ENCODE results near the gene RHEB. TPM values are rescaled to one million over a fixed set of nuclear protein-coding genes. Genes with fewer than 3 reads are reported as not detected.
A peak's percentile ranks its signal among the peaks of the same experiment; 100 is the strongest.

RHEB gene
- polyA plus RNA-seq, 1 of the 3 experiments (the other 2 are of a cell fraction) = 87.3 TPM

DNA sequence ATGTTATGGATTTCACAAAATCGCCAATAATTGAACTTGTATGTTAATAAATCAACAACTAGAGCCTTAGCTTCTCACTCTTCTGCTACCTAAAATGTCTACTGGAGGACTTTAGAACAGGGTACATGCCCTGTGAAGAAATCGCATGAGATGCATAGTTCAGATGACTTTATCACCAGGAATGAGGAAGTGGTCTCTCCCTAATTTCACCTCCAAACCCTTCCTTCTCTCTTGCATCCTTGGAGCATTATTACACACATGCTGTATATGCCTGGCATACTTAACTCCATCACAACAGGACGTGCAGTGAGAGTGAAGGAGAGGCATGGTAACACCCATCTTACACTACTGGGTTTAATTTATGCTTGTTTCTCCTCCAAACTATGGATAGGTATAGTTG lies 27.8 kb downstream of the RHEB start:
- Histone ChIP-seq H3K9me2 (no peaks in the 10 kb centered on the region), H3F3A (replicated peaks; ENCODE audit: insufficient read depth) (peaks cover 37% of the 10 kb centered on the region), H4K20me1 (ENCODE audit: insufficient read depth) (peaks cover 75% of the 10 kb centered on the region), H3K27me3 (ENCODE audit: insufficient read depth) (no peaks in the 10 kb centered on the region), H3K9me3 (no peaks in the 10 kb centered on the region), H3K4me1 (ENCODE audit: control insufficient read depth in 1 of 2, insufficient read depth in 2 of 2, low read depth in 1 of 2, low read length in 1 of 2) (peaks cover 6 to 18% of the 10 kb centered on the region in 2 experiments), H3K4me2 (no peak overlapping the region), H3K36me3 (replicated peaks in 1 of 2; ENCODE audit: control insufficient read depth in 1 of 2, insufficient read depth in 2 of 2, low read length in 1 of 2) (peaks cover 41 to 44% of the 10 kb centered on the region in 2 experiments), H3K79me2 (ENCODE audit: insufficient read depth) (peaks cover 100% of the 10 kb centered on the region), H3K4me3 (ENCODE audit: low read depth in 2 of 2, low read length in 1 of 2) (no peak overlapping the region), H2AFZ (ENCODE audit: low read depth) (no peak overlapping the region), H3K27ac (ENCODE audit: low read depth in 2 of 2, low read length in 1 of 2) (no peak overlapping the region; a peak in 1 of 4 replicates), H3K9ac (no peak overlapping the region)
- ChIA-PET CTCF (interaction anchor here (1.1 kb wide), 1 partner anchor 268 kb away, joined by 3 read pairs; no protein-coding TSS in a partner anchor), POLR2A (no interaction called here)
- TF ChIP-seq JUND (IDR thresholded peaks at IDR 0.05) (peak; percentile 38; the same call in 1 of the 2 replicates), EP300 (IDR thresholded peaks at IDR 0.05; ENCODE audit: borderline replicate concordance in 1 of 2, low read depth in 1 of 2, low read length in 1 of 2) (no peak), ELF1 (IDR thresholded peaks at IDR 0.05) (peak; percentile 95), FOSL2 (IDR thresholded peaks at IDR 0.05; ENCODE audit: borderline replicate concordance, low read depth) (peak; percentile 44; the same call in 1 of the 2 replicates)
- 72% methylated on average over 3 of the region's 3 CpGs for WGBS (ENCODE audit: low lambda C conversion rate)
- no peak for DNase-seq

DNA sequence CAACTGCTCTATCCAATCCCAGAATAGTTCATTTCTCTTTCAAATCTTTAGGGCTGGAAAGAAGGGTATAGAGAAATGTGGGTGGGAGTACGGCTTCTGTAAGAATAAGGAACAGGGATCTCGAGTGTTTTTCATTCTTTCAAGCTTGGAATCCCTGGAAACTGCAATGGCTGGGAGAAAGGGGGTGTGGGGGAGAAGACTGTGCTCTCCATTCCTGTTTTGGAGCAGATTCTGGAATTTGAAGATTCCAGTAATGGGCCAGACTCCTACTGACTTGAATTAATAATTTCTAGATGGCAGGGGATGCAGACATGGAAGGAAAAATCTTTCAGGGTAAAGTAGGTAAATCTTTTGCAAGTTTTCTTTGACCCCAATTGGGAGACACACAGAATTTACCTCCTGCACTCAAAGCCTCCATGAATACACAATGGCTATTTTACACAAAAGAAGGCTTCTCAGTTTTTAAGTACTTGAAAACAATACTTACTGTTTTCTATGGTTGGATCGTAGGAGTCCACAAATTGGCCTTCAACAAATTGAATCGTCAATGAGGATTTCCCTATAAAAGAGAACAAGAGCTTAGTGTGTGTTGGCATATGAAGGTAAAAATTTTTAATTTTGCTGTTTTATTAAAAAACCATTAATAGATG lies 29.1 kb downstream of the RHEB start:
- H4K20me1 ChIP-seq (ENCODE audit: insufficient read depth) = peaks cover 73% of the 10 kb centered on the region
- no peak for TF ChIP-seq CHD2 (IDR thresholded peaks at IDR 0.05; ENCODE audit: low read length, partially characterized antibody)
- no peak for TF ChIP-seq EZH2phosphoT487 (IDR thresholded peaks at IDR 0.05; ENCODE audit: borderline replicate concordance, low read depth)
- TF ChIP-seq TEAD4 (IDR thresholded peaks at IDR 0.05; ENCODE audit: borderline replicate concordance, insufficient read depth) = no peak
- no peak for TF ChIP-seq TAF1 (IDR thresholded peaks at IDR 0.05; ENCODE audit: borderline replicate concordance, low read depth, low read length)
- TF ChIP-seq FOXM1 (IDR thresholded peaks at IDR 0.05; ENCODE audit: low read depth) = no peak
- TF ChIP-seq GATA2 (CRISPR knock-in tag; IDR thresholded peaks at IDR 0.05) = no peak
- TF ChIP-seq RFX5 (IDR thresholded peaks at IDR 0.05; ENCODE audit: low read length) = no peak
- no peak for TF ChIP-seq NRF1 (IDR thresholded peaks at IDR 0.05; ENCODE audit: low read depth, low read length)
- TF ChIP-seq TCF12 (IDR thresholded peaks at IDR 0.05) = no peak
- TF ChIP-seq POLR2AphosphoS5 (IDR thresholded peaks at IDR 0.05; ENCODE audit: low read depth, low read length) = no peak
- no peak for TF ChIP-seq ELF1 (IDR thresholded peaks at IDR 0.05)

More for the DNA sequence above, 29.1 kb downstream of the RHEB start:
- peaks cover 4 to 23% of the 10 kb centered on the region in 2 experiments for H3K4me1 ChIP-seq (ENCODE audit: control insufficient read depth in 1 of 2, insufficient read depth in 2 of 2, low read depth in 1 of 2, low read length in 1 of 2)
- H3K9me3 ChIP-seq = no peaks in the 10 kb centered on the region
- H3K9me2 ChIP-seq = no peaks in the 10 kb centered on the region
- no peak overlapping the region for H3K4me3 ChIP-seq (ENCODE audit: low read depth in 2 of 2, low read length in 1 of 2)
- H3K4me2 ChIP-seq = no peak overlapping the region
- peaks cover 100% of the 10 kb centered on the region for H3K79me2 ChIP-seq (ENCODE audit: insufficient read depth)
- DNase-seq = no peak
- H3F3A ChIP-seq (replicated peaks; ENCODE audit: insufficient read depth) = peaks cover 48% of the 10 kb centered on the region
- H3K27ac ChIP-seq (ENCODE audit: low read depth in 2 of 2, low read length in 1 of 2) = no peak overlapping the region
- H3K9ac ChIP-seq = no peak overlapping the region
- ChIA-PET POLR2A (no interaction called here), CTCF (interaction anchor here (0.7 to 1.1 kb wide), 4 partner anchors 12 to 293 kb away, joined by 3 to 4 read pairs (median 4); no protein-coding TSS in a partner anchor)
- peaks cover 53 to 56% of the 10 kb centered on the region in 2 experiments for H3K36me3 ChIP-seq (replicated peaks in 1 of 2; ENCODE audit: control insufficient read depth in 1 of 2, insufficient read depth in 2 of 2, low read length in 1 of 2)
- 89% methylated on average over 4 of the region's 4 CpGs for WGBS (ENCODE audit: low lambda C conversion rate)
- no peaks in the 10 kb centered on the region for H3K27me3 ChIP-seq (ENCODE audit: insufficient read depth)
- H2AFZ ChIP-seq (ENCODE audit: low read depth) = no peak overlapping the region
